ENCODE data around the gene ISYNA1. TPM values are rescaled to one million over a fixed set of nuclear protein-coding genes. Genes with fewer than 3 reads are reported as not detected.

Gene ISYNA1
- polyA plus RNA-seq, 1 experiment = 27.0 TPM

- peak within 1 kb of the TSS; percentile 87 for H3K4me3 ChIP-seq (ENCODE audit: low read depth, low read length)
- TF ChIP-seq CTCF (IDR thresholded peaks at IDR 0.05; ENCODE audit: insufficient read depth, low read depth, low read length) = no peak
- POLR2A ChIA-PET = no interaction called here
- H3K27me3 ChIP-seq (ENCODE audit: control insufficient read depth, insufficient read depth, low read length) = no peaks in the 10 kb centered on the region
- DNase-seq (ENCODE audit: low read depth) = no peak
- peaks cover 2% of the 10 kb centered on the region; the same call in 1 of the 2 replicates for H3K36me3 ChIP-seq (ENCODE audit: control insufficient read depth, insufficient read depth, low read length)
- CTCF ChIA-PET = interaction anchor here (0.6 to 12.0 kb wide), 11 partner anchors 9 to 274 kb away, joined by 3 to 101 read pairs (median 4); partner anchors contain the start of genes GDF15 and MPV17L2
These were observed 18.7 kb downstream of the ISYNA1 start, which contains the start of gene SSBP4 for GRCh38 chr19:18419195-18419698. TSS of gene SSBP4 (plus strand) at chr19:18419398. CDS start at chr19:18419649, 251 bp downstream.

GRCh38 chr19:18418483-18419194 is 19.3 kb downstream of the ISYNA1 start:
- no peaks in the 10 kb centered on the region for H3K27me3 ChIP-seq (ENCODE audit: control insufficient read depth, insufficient read depth, low read length)
- H3K4me3 ChIP-seq (ENCODE audit: low read depth, low read length) = peak overlapping the region; percentile 87
- ChIA-PET CTCF (interaction anchor here (0.6 to 12.0 kb wide), 11 partner anchors 8 to 275 kb away, joined by 3 to 101 read pairs (median 4); partner anchors contain the start of genes GDF15 and MPV17L2), POLR2A (no interaction called here)
- no peak for TF ChIP-seq CTCF (IDR thresholded peaks at IDR 0.05; ENCODE audit: insufficient read depth, low read depth, low read length)
- H3K36me3 ChIP-seq (ENCODE audit: control insufficient read depth, insufficient read depth, low read length) = peaks cover 2% of the 10 kb centered on the region; the same call in 1 of the 2 replicates
- no peak for DNase-seq (ENCODE audit: low read depth)

GRCh38 chr19:18418029-18418482 is 19.9 kb downstream of the ISYNA1 start:
- H3K36me3 ChIP-seq (ENCODE audit: control insufficient read depth, insufficient read depth, low read length) = peaks cover 2% of the 10 kb centered on the region; the same call in 1 of the 2 replicates
- H3K4me3 ChIP-seq (ENCODE audit: low read depth, low read length) = 0 out of 2 replicates have a peak overlapping the region, but pooled peaks have one; percentile 20
- H3K27me3 ChIP-seq (ENCODE audit: control insufficient read depth, insufficient read depth, low read length) = no peaks in the 10 kb centered on the region
- no peak for TF ChIP-seq CTCF (IDR thresholded peaks at IDR 0.05; ENCODE audit: insufficient read depth, low read depth, low read length)
- ChIA-PET CTCF (interaction anchor here (0.8 to 12.0 kb wide), 10 partner anchors 8 to 170 kb away, joined by 3 to 101 read pairs (median 5); partner anchors contain the start of genes GDF15 and REX1BD), POLR2A (interaction anchor here (0.6 to 0.7 kb wide), 2 partner anchors 102 to 136 kb away, joined by 3 read pairs; no protein-coding TSS in a partner anchor)
- no peak for DNase-seq (ENCODE audit: low read depth)

GRCh38 chr19:18417250-18418028 is 20.5 kb downstream of the ISYNA1 start:
- no peak for TF ChIP-seq CTCF (IDR thresholded peaks at IDR 0.05; ENCODE audit: insufficient read depth, low read depth, low read length)
- DNase-seq (ENCODE audit: low read depth) = no peak
- ChIA-PET POLR2A (interaction anchor here (0.6 to 0.8 kb wide), 4 partner anchors 83 to 352 kb away, joined by 3 read pairs; no protein-coding TSS in a partner anchor), CTCF (interaction anchor here (0.7 to 12.0 kb wide), 9 partner anchors 11 to 171 kb away, joined by 3 to 101 read pairs (median 5); partner anchors contain the start of genes GDF15 and REX1BD)
- Histone ChIP-seq H3K27me3 (ENCODE audit: control insufficient read depth, insufficient read depth, low read length) (no peaks in the 10 kb centered on the region), H3K36me3 (ENCODE audit: control insufficient read depth, insufficient read depth, low read length) (peaks cover 1% of the 10 kb centered on the region; the same call in 1 of the 2 replicates), H3K4me3 (ENCODE audit: low read depth, low read length) (peak overlapping the region; percentile 35)
